Trophoblast cell (in vitro differentiated cells and primary cell): ENCODE measurements around the gene SPCS3.
"Not testable (repeated sequence)": the region's sequence is repeated elsewhere in the genome, so short reads cannot be mapped to it uniquely, and the experiment has no call there.

Experiments
- DNase-seq, 2 donors: peaks; one replicate each; pipeline ENCODE4 v3.0.0-alpha.2; 2016
- H2AFZ ChIP-seq: 2 replicates; pipeline ENCODE4 v1.6.1; 2013; ENCODE audit warnings: low read length, moderate library complexity, mild to moderate bottlenecking; ENCODE audit not compliant: insufficient read depth, poor library complexity
- H2AK5ac ChIP-seq: 2 replicates; pipeline ENCODE4 v1.6.1; 2013; ENCODE audit warnings: mild to moderate bottlenecking, low read length
- H2BK120ac ChIP-seq: 2 replicates; pipeline ENCODE4 v1.6.1; 2013; ENCODE audit warnings: low read length, mild to moderate bottlenecking, moderate library complexity; ENCODE audit not compliant: insufficient read depth, poor library complexity
- H2BK12ac ChIP-seq: 2 replicates; pipeline ENCODE4 v1.6.1; 2013; ENCODE audit warnings: mild to moderate bottlenecking, low read length, moderate library complexity
- H2BK5ac ChIP-seq: 2 replicates; pipeline ENCODE4 v1.6.1; 2013; ENCODE audit warnings: low read length, low read depth, moderate library complexity, mild to moderate bottlenecking; ENCODE audit not compliant: poor library complexity
- H3K14ac ChIP-seq: 2 replicates; pipeline ENCODE4 v1.6.1; 2013; ENCODE audit warnings: mild to moderate bottlenecking, low read length
- H3K18ac ChIP-seq: 2 replicates; pipeline ENCODE4 v1.6.1; 2013; ENCODE audit warnings: mild to moderate bottlenecking, low read length
- H3K23ac ChIP-seq: 2 replicates; pipeline ENCODE4 v1.6.1; 2013; ENCODE audit warnings: low read length
- H3K27ac ChIP-seq: 2 replicates; pipeline ENCODE4 v1.5.1; 2013; ENCODE audit warnings: low read depth, mild to moderate bottlenecking, inconsistent platforms, low read length, moderate library complexity
- H3K27me3 ChIP-seq: 2 replicates; pipeline ENCODE4 v1.6.1; 2013; ENCODE audit warnings: inconsistent platforms, mild to moderate bottlenecking, low read length, moderate library complexity; ENCODE audit not compliant: insufficient read depth
- H3K36me3 ChIP-seq, 2 experiments: 1 replicate in 1 of 2; 2 replicates in 1 of 2; pipeline ENCODE4 v1.6.1; 2013; ENCODE audit warnings: low read length in 2 of 2, mild to moderate bottlenecking in 2 of 2, moderate library complexity in 1 of 2; ENCODE audit not compliant: insufficient read depth in 2 of 2, control insufficient read depth in 1 of 2
- H3K4ac ChIP-seq: 2 replicates; pipeline ENCODE4 v1.6.1; 2013; ENCODE audit warnings: low read depth, mild to moderate bottlenecking, low read length, moderate library complexity
- H3K4me1 ChIP-seq, 2 experiments: 1 replicate in 1 of 2; 2 replicates in 1 of 2; pipeline ENCODE4 v1.6.1; 2013; ENCODE audit warnings: low read length in 2 of 2, mild to moderate bottlenecking in 2 of 2, moderate library complexity in 1 of 2; ENCODE audit not compliant: insufficient read depth in 2 of 2, control insufficient read depth in 1 of 2
- H3K4me2 ChIP-seq: 2 replicates; pipeline ENCODE4 v1.6.1; 2013; ENCODE audit warnings: inconsistent platforms, mild to moderate bottlenecking, low read length, moderate library complexity
- H3K4me3 ChIP-seq: 2 replicates; pipeline ENCODE4 v1.5.1; 2013; ENCODE audit warnings: mild to moderate bottlenecking, low read depth, low read length, inconsistent platforms
- H3K79me1 ChIP-seq: one replicate; pipeline ENCODE4 v1.6.1; 2013; ENCODE audit warnings: low read length
- H3K79me2 ChIP-seq: 2 replicates; pipeline ENCODE4 v1.6.1; 2013; ENCODE audit warnings: low read length, mild to moderate bottlenecking; ENCODE audit not compliant: control insufficient read depth, insufficient read depth, poor library complexity
- H3K9ac ChIP-seq: 2 replicates; pipeline ENCODE4 v1.6.1; 2013; ENCODE audit warnings: mild to moderate bottlenecking, low read length
- H3K9me3 ChIP-seq: 2 replicates; pipeline ENCODE4 v1.6.1; 2013; ENCODE audit warnings: low read depth, mild to moderate bottlenecking, control low read depth, inconsistent platforms, low read length; ENCODE audit not compliant: insufficient read depth
- H4K12ac ChIP-seq: 2 replicates; pipeline ENCODE4 v1.6.1; 2013; ENCODE audit warnings: low read depth, mild to moderate bottlenecking, low read length, moderate library complexity
- H4K8ac ChIP-seq: 2 replicates; pipeline ENCODE4 v1.6.1; 2013; ENCODE audit warnings: low read depth, mild to moderate bottlenecking, low read length, moderate library complexity
- H4K91ac ChIP-seq: one replicate; pipeline ENCODE4 v1.6.1; 2013; ENCODE audit warnings: low read depth, mild to moderate bottlenecking, low read length, moderate library complexity
- WGBS: extraction: QIAGEN DNeasy Blood & Tissue Kit; methylation state at CpG from one replicate; pipeline ENCODE4 v1.1.7; 2013; ENCODE audit warnings: missing lambda C conversion rate; ENCODE audit not compliant: insufficient read length, insufficient coverage; ENCODE audit errors: extremely low coverage; 5-methylcytosine and 5-hydroxymethylcytosine counted together

The SPCS3 gene

GRCh38 chr4:176343286-176343685 is 23.5 kb downstream of the SPCS3 start:
- Histone ChIP-seq H2AFZ (no peak overlapping the region), H3K4me1 (no peaks in the 10 kb centered on the region), H4K12ac (no peak overlapping the region), H2BK120ac (no peak overlapping the region), H4K8ac (no peak overlapping the region), H4K91ac (no peak overlapping the region), H3K27me3 (no peaks in the 10 kb centered on the region), H3K18ac (no peak overlapping the region), H3K27ac (no peak overlapping the region), H2BK12ac (no peak overlapping the region), H3K9me3 (peaks cover 18% of the 10 kb centered on the region), H3K4me3 (no peak overlapping the region), H3K23ac (no peak overlapping the region), H3K14ac (no peak overlapping the region), H2AK5ac (no peak overlapping the region), H3K9ac (no peak overlapping the region), H3K4me2 (no peak overlapping the region), H2BK5ac (no peak overlapping the region), H3K79me2 (no peaks in the 10 kb centered on the region), H3K4ac (no peak overlapping the region), H3K79me1 (no peaks in the 10 kb centered on the region), H3K36me3 (peaks cover 10 to 16% of the 10 kb centered on the region in 2 experiments)
- DNase-seq, result no peak
- no CpG with 5 or more reads among the region's 2 CpGs for WGBS

GRCh38 chr4:176345346-176345745 is 25.6 kb downstream of the SPCS3 start:
- not testable (repeated sequence) for H2BK120ac ChIP-seq, H3K9ac ChIP-seq
- whole genome bisulfite sequencing, result no CpG with 5 or more reads among the region's 7 CpGs

GRCh38 chr4:176346836-176347235 is 27.1 kb downstream of the SPCS3 start:
- WGBS, result no CpG with 5 or more reads among the region's 2 CpGs

More at GRCh38 chr4:176345346-176345745, 25.6 kb downstream of the SPCS3 start:
- peak in 1 of 2 donors; percentile 31 for DNase-seq
- Histone ChIP-seq H3K9me3 (peaks cover 21% of the 10 kb centered on the region), H3K36me3 (peaks cover 10 to 16% of the 10 kb centered on the region in 2 experiments)
- H3K79me1 ChIP-seq, H4K12ac ChIP-seq, H3K4me2 ChIP-seq, H3K4ac ChIP-seq, H3K79me2 ChIP-seq, H3K23ac ChIP-seq, H4K8ac ChIP-seq, H3K27me3 ChIP-seq, H2BK12ac ChIP-seq, H3K14ac ChIP-seq, H4K91ac ChIP-seq, H3K27ac ChIP-seq, H2AFZ ChIP-seq, H3K4me3 ChIP-seq, H2BK5ac ChIP-seq, H3K4me1 ChIP-seq, H2AK5ac ChIP-seq, H3K18ac ChIP-seq: not testable (repeated sequence)

GRCh38 chr4:176350671-176351070 is 30.9 kb downstream of the SPCS3 start:
- H3K27ac ChIP-seq, result no peak overlapping the region
- H3K4me2 ChIP-seq, result no peak overlapping the region
- H4K91ac ChIP-seq, result no peak overlapping the region
- peaks cover 2% of the 10 kb centered on the region for H3K79me1 ChIP-seq
- no CpG with 5 or more reads among the region's 5 CpGs for WGBS
- no peaks in the 10 kb centered on the region for H3K79me2 ChIP-seq
- no peak overlapping the region for H2AFZ ChIP-seq
- no peak overlapping the region for H2AK5ac ChIP-seq
- no peak overlapping the region for H2BK120ac ChIP-seq
- peaks cover 8% of the 10 kb centered on the region for H3K9me3 ChIP-seq
- H3K4me1 ChIP-seq, result peaks cover 0 to 5% of the 10 kb centered on the region in 2 experiments
- peaks cover 2 to 4% of the 10 kb centered on the region in 2 experiments for H3K36me3 ChIP-seq
- H3K4me3 ChIP-seq, result no peak overlapping the region
- H2BK5ac ChIP-seq, result no peak overlapping the region
- DNase-seq, result no peak
- H4K8ac ChIP-seq, result no peak overlapping the region
- no peak overlapping the region for H4K12ac ChIP-seq
- no peak overlapping the region for H3K4ac ChIP-seq
- H3K27me3 ChIP-seq, result no peaks in the 10 kb centered on the region
- H3K9ac ChIP-seq, result no peak overlapping the region
- no peak overlapping the region for H3K23ac ChIP-seq
- no peak overlapping the region for H3K14ac ChIP-seq
- H3K18ac ChIP-seq, result no peak overlapping the region
- no peak overlapping the region for H2BK12ac ChIP-seq

More at GRCh38 chr4:176346836-176347235, 27.1 kb downstream of the SPCS3 start:
- not testable (repeated sequence) for H3K27ac ChIP-seq, H3K14ac ChIP-seq, H3K4me3 ChIP-seq, H4K12ac ChIP-seq, H3K23ac ChIP-seq, H3K18ac ChIP-seq, H3K9ac ChIP-seq, H2BK12ac ChIP-seq, H2BK120ac ChIP-seq, H4K8ac ChIP-seq, H3K4me1 ChIP-seq, H3K4me2 ChIP-seq, H2AFZ ChIP-seq, DNase-seq, H2BK5ac ChIP-seq, H2AK5ac ChIP-seq, H3K79me1 ChIP-seq, H3K79me2 ChIP-seq, H3K4ac ChIP-seq, H3K27me3 ChIP-seq, H4K91ac ChIP-seq
- peaks cover 24% of the 10 kb centered on the region for H3K9me3 ChIP-seq
- peaks cover 14 to 15% of the 10 kb centered on the region in 2 experiments for H3K36me3 ChIP-seq
